Loucy (cell line): ENCODE results near the gene KIFAP3.

Experiments used
- EZH2phosphoT487 ChIP-seq: fragments of 200-600 bp; IDR thresholded peaks from 2 replicates; pipeline ENCODE4 v1.6.1; 2018; ENCODE audit warnings: antibody characterized with exemption, mild to moderate bottlenecking, moderate library complexity, borderline replicate concordance
- TF ChIP-seq, protein P1 (sequence below): fragments of 200-600 bp; sonication (generic); conservative IDR thresholded peaks from 2 replicates; pipeline ENCODE4 v1.5.1; 2014; ENCODE audit warnings: mild to moderate bottlenecking, antibody characterized with exemption, low read length

DNA sequence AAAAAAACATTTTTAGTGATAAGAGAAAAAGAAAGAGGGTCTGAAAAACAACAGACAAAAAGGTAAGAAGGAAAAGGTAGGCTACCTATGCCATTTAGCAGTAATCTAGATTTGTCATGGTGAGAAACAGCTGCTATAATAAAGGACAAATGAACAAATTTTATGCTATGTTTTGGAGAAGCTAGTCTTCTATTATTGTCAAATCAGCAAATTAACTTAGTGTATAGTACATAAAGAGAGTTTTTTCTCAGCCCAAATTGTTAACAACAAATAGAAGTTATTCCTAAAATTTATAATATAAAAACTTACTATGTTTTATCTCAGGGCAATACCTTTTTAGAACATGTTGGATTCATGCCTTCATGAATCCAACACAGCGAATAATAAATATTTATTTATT, 88.7 kb downstream of the KIFAP3 start:
- TF ChIP-seq, protein P1, sequence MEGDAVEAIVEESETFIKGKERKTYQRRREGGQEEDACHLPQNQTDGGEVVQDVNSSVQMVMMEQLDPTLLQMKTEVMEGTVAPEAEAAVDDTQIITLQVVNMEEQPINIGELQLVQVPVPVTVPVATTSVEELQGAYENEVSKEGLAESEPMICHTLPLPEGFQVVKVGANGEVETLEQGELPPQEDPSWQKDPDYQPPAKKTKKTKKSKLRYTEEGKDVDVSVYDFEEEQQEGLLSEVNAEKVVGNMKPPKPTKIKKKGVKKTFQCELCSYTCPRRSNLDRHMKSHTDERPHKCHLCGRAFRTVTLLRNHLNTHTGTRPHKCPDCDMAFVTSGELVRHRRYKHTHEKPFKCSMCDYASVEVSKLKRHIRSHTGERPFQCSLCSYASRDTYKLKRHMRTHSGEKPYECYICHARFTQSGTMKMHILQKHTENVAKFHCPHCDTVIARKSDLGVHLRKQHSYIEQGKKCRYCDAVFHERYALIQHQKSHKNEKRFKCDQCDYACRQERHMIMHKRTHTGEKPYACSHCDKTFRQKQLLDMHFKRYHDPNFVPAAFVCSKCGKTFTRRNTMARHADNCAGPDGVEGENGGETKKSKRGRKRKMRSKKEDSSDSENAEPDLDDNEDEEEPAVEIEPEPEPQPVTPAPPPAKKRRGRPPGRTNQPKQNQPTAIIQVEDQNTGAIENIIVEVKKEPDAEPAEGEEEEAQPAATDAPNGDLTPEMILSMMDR = no peak
- no peak for TF ChIP-seq EZH2phosphoT487
